PFSK-1 (cell line): ENCODE results near the gene SRSF12.

Experiments
- POLR2AphosphoS5 ChIP-seq: IDR thresholded peaks from 2 replicates; pipeline ENCODE4 v1.6.1; 2012; ENCODE audit warnings: low read depth, mild to moderate bottlenecking, control low read depth, low read length, moderate library complexity
- REST ChIP-seq, 2 experiments: IDR thresholded peaks; 2 replicates each; pipeline versions ENCODE4 v1.6.1 to v1.8.0; 2011 to 2012; ENCODE audit warnings: low read depth in 2 of 2, low read length in 2 of 2, control low read depth in 1 of 2, inconsistent platforms in 1 of 2, mild to moderate bottlenecking in 1 of 2, moderate library complexity in 1 of 2; ENCODE audit not compliant: insufficient read depth in 1 of 2
- TAF1 ChIP-seq: IDR thresholded peaks from 2 replicates; pipeline ENCODE4 v1.6.1; 2012; ENCODE audit warnings: low read length, control low read depth, borderline replicate concordance; ENCODE audit not compliant: insufficient read depth

- no peak for TF ChIP-seq TAF1
- TF ChIP-seq POLR2AphosphoS5: no peak
- no peak for TF ChIP-seq REST (IDR thresholded peaks at IDR 0.05; ENCODE audit: insufficient read depth in 1 of 2, low read depth in 2 of 2, low read length in 2 of 2)
Observed at GRCh38 chr6:89120371-89120770, 2.5 kb upstream of the SRSF12 start.
